Ovary (tissue), 9 donors: Measurements from ENCODE around the gene POC1A. TPM values are rescaled to one million over a fixed set of nuclear protein-coding genes. Genes with fewer than 3 reads are reported as not detected.

Experiments used
- DNase-seq, 5 donors: peaks; one replicate each; pipeline ENCODE4 v3.0.0-alpha.2; 2019 to 2020
- H3K27ac ChIP-seq, 2 donors: fragments of 200-600 bp; one replicate each; pipeline versions ENCODE4 v1.5.1 to v1.8.0; 2019 to 2022
- H3K27me3 ChIP-seq: fragments of 200-600 bp; one replicate; pipeline ENCODE4 v1.8.0; 2022
- H3K36me3 ChIP-seq: fragments of 200-600 bp; sonication (generic); one replicate; pipeline ENCODE4 v1.5.1; 2019
- H3K4me1 ChIP-seq: one replicate; pipeline ENCODE4 v1.8.1; 2013; ENCODE audit warnings: mild to moderate bottlenecking, moderate library complexity; ENCODE audit not compliant: insufficient read depth
- H3K4me3 ChIP-seq: fragments of 200-600 bp; sonication (generic); one replicate; pipeline ENCODE4 v1.5.1; 2017
- H3K9me3 ChIP-seq, 2 donors: fragments of 200-600 bp in 1 of 2; sonication (generic) in 1 of 2; one replicate each; pipeline versions ENCODE4 v1.5.1 to v1.8.1; 2013 to 2019; ENCODE audit warnings: mild to moderate bottlenecking in 1 of 2, moderate library complexity in 1 of 2
- EP300 ChIP-seq: sonication (generic); formaldehyde crosslinking; IDR thresholded peaks from one replicate; pipeline ENCODE4 v1.6.1; 2017; ENCODE audit warnings: antibody characterized with exemption
- POLR2A ChIP-seq: fragments of 450-650 bp; IDR thresholded peaks from one replicate; pipeline ENCODE4 v1.6.1; 2017; ENCODE audit warnings: antibody characterized with exemption, mild to moderate bottlenecking, moderate library complexity
- WGBS, 3 donors: extraction: QIAGEN DNeasy Blood & Tissue Kit in 1 of 3; methylation state at CpG; one replicate each; pipeline versions ENCODE4 v1.1.5 to v1.1.7; 2013 to 2017; 5-methylcytosine and 5-hydroxymethylcytosine counted together
- intact Hi-C, 4 donors: fragments of 100-400 bp; cut with DNase I; formaldehyde crosslinking; loops; one replicate each; pipeline versions ENCODE4 v1.11.0 to v1.15.1; 2022 to 2023
- polyA plus RNA-seq, 2 donors: library from polyadenylated mRNA; stranded (reverse); fragments of 200-250 nt in 1 of 2; fragments of 350-450 nt in 1 of 2; fragmentation: Illumina TruSeq in 1 of 2; extraction: RNeasy Lipid Tissue Mini Kit (QIAGEN cat#74804) in 1 of 2; gene quantifications; one replicate each; pipeline ENCODE4 v1.2.3, GENCODE V29; 2013 to 2014
- total RNA-seq, 7 donors: library from RNA; depleted of rRNA in 2 of 7; stranded (reverse); fragments of >200 nt in 2 of 7; fragmentation: NEBNext Ultra II Directional in 3 of 7; extraction: Animal tissue kit (Norgen Biotek cat#: 25700) in 3 of 7; gene quantifications; one replicate each; pipeline versions ENCODE4 v1.1.0 to v1.2.4, GENCODE V29; 2016 to 2023
- TF ChIP-seq, protein P1 (sequence below), 3 donors: fragments of 450-650 bp in 2 of 3; fragments of 200-600 bp in 1 of 3; IDR thresholded peaks; one replicate each; pipeline versions ENCODE4 v1.5.1 to v1.8.0; 2016 to 2022; ENCODE audit warnings: antibody characterized with exemption in 3 of 3, mild to moderate bottlenecking in 1 of 3
- donor health status: DM: no; HTN: no; CAD: no; lungs with moderate emphysema.
- donor health status: DM: no; HTN: no; CAD: no.
- donor health status: Bipolar disorder and iron deficiency.
- donor health status: DM: yes; HTN: yes; CAD: no.
- donor health status: DM: no; HTN: no; CAD: no.
- donor health status: DM: yes; HTN: yes; CAD: no.

The POC1A gene
- total and polyA plus RNA-seq, 9 donors: 0.53 to 1.8 (median 1.3) TPM

- Histone ChIP-seq H3K4me3 (no peak overlapping the region), H3K27ac (peak overlapping the region in 1 of 2 donors; percentile 26), H3K9me3 (no peaks in the 10 kb centered on the region), H3K4me1 (peaks cover 1% of the 10 kb centered on the region), H3K27me3 (no peaks in the 10 kb centered on the region), H3K36me3 (no peaks in the 10 kb centered on the region)
- intact Hi-C loops: loop anchor here in 3 of 4 donors (5.0 kb wide), 2 partner anchors 64 to 119 kb away; partner anchors contain the start of gene DUSP7 (in 1 of the 3)
- peak in 1 of 5 donors; percentile 39 for DNase-seq
- 23 to 26% (median 24%) methylated on average over 7 of the region's 7 CpGs for WGBS, 3 donors
- TF ChIP-seq, protein P1, sequence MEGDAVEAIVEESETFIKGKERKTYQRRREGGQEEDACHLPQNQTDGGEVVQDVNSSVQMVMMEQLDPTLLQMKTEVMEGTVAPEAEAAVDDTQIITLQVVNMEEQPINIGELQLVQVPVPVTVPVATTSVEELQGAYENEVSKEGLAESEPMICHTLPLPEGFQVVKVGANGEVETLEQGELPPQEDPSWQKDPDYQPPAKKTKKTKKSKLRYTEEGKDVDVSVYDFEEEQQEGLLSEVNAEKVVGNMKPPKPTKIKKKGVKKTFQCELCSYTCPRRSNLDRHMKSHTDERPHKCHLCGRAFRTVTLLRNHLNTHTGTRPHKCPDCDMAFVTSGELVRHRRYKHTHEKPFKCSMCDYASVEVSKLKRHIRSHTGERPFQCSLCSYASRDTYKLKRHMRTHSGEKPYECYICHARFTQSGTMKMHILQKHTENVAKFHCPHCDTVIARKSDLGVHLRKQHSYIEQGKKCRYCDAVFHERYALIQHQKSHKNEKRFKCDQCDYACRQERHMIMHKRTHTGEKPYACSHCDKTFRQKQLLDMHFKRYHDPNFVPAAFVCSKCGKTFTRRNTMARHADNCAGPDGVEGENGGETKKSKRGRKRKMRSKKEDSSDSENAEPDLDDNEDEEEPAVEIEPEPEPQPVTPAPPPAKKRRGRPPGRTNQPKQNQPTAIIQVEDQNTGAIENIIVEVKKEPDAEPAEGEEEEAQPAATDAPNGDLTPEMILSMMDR (IDR thresholded peaks at IDR 0.05): no peak
- TF ChIP-seq EP300 (no peak), POLR2A (no peak)
Observed at GRCh38 chr3:52121464-52121805, 32.8 kb downstream of the POC1A start.

- TF ChIP-seq, protein P1 (IDR thresholded peaks at IDR 0.05): no peak
- no peak for TF ChIP-seq EP300
- peak overlapping the region; percentile 26 to 38 for H3K27ac ChIP-seq
- WGBS, 3 donors: 59 to 72% (median 70%) methylated on average over 3 of the region's 3 CpGs
- no peaks in the 10 kb centered on the region for H3K27me3 ChIP-seq
- intact Hi-C loops: loop anchor here in 3 of 4 donors (5.0 kb wide), 2 partner anchors 64 to 119 kb away; partner anchors contain the start of gene DUSP7 (in 1 of the 3)
- H3K9me3 ChIP-seq: no peaks in the 10 kb centered on the region
- no peak overlapping the region for H3K4me3 ChIP-seq
- peaks cover 1% of the 10 kb centered on the region for H3K4me1 ChIP-seq
- DNase-seq: no peak
- no peaks in the 10 kb centered on the region for H3K36me3 ChIP-seq
Observed at GRCh38 chr3:52120556-52121463, 33.4 kb downstream of the POC1A start.

DNA sequence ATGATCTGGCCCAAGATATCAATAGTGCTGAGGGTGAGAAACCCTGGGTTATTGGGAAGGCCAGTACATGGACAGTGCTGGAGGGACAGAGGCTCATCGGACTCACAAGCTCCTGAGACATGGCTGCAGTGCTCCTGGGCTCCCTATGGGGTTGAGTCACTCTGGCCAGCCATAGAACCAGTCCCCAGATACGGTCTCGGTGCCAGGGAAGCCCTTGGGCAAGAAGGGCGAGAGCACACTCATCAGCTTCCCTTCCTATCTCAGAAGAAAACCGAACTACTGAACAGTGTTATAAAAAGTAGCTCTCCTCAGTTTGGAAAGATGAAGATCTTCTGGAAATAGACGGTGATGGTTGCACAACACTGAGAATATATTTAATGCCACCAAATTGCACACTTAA is 34.4 kb downstream of the POC1A start:
- no peak for TF ChIP-seq POLR2A
- intact Hi-C loops: loop anchor here in 3 of 4 donors (5.0 kb wide), 2 partner anchors 63 to 118 kb away; partner anchors contain the start of gene DUSP7 (in 1 of the 3)
- Histone ChIP-seq H3K4me3 (no peak overlapping the region), H3K4me1 (peaks cover 1% of the 10 kb centered on the region), H3K27ac (no peak overlapping the region), H3K9me3 (no peaks in the 10 kb centered on the region), H3K27me3 (no peaks in the 10 kb centered on the region), H3K36me3 (no peaks in the 10 kb centered on the region)
- no peak for DNase-seq
- 91 to 97% (median 93%) methylated on average over 6 of the region's 6 CpGs for WGBS, 3 donors

DNA sequence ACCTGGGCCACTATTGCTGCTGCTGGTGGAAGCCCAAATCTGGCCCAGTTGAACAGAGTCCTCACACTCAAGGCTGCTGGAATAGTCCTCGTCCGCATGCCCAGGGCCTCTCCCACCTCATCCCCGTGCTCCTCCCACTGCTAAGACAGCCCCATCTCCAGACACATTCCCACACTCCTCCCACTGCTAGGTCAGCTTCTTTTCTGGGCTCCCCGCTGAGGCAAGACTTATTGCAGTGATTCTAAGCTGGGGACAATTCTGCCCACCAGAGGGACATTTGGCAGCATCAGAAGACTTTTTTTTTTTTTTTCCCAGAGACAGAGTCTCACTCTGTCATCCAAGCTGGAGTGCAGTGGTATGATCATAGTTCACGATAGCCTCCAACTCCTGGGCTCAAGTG is 35.1 kb downstream of the POC1A start:
- DNase-seq: no peak
- intact Hi-C loops: no loop called here
- Histone ChIP-seq H3K4me3 (no peak overlapping the region), H3K36me3 (no peaks in the 10 kb centered on the region), H3K27me3 (no peaks in the 10 kb centered on the region), H3K4me1 (peaks cover 1% of the 10 kb centered on the region), H3K27ac (no peak overlapping the region), H3K9me3 (no peaks in the 10 kb centered on the region)
- 69 to 86% (median 79%) methylated on average over 5 of the region's 5 CpGs for WGBS, 3 donors
- TF ChIP-seq EP300: no peak
- TF ChIP-seq POLR2A: no peak
- TF ChIP-seq, protein P1 (IDR thresholded peaks at IDR 0.05): no peak
